ENCODE data around the gene WDPCP.

- no peak for TF ChIP-seq EP300 (IDR thresholded peaks at IDR 0.05)
- TF ChIP-seq CTCF (IDR thresholded peaks at IDR 0.05), result no peak
Measured at GRCh38 chr2:63553049-63553448, 35.2 kb downstream of the WDPCP start.

Data from gastroesophageal sphincter (tissue), 3 donors.